K562 (cell line): Measurements from ENCODE around the gene MFNG. TPM values are rescaled to one million over a fixed set of nuclear protein-coding genes. Genes with fewer than 3 reads are reported as not detected.

Experiments used
- ATAC-seq: fragments of 200-7000 bp; cut with Tn5 transposase; 3 replicates; pipeline ENCODE4 v1.9.1; 2020; ENCODE audit warnings: moderate library complexity
- BruUV-seq: library from RNA; stranded (reverse); fragments of 400-500 nt; replicated peaks from 2 replicates; lab custom pipeline; 2021; lab: Mats Ljungman, UMichigan
- CTCF ChIA-PET: fragments of 300-600 bp; formaldehyde crosslinking; extraction: SDS; loops from one replicate; lab custom pipeline; 2021; ENCODE audit warnings: low intra/inter-chr PET ratio; lab: Yijun Ruan, JAX
- POLR2A ChIA-PET: fragments of 300-600, 350-650 bp; sonication (Branson Sonifier 250); formaldehyde crosslinking; extraction: SDS; loops from one replicate; lab custom pipeline; 2021; ENCODE audit warnings: antibody characterized with exemption, inconsistent platforms; lab: Yijun Ruan, JAX
- DNase-seq, 4 experiments: peaks; one replicate each; pipeline versions ENCODE4 v3.0.0 to v3.0.0-alpha.2; 2011 to 2018; ENCODE audit warnings: low spot score in 3 of 4, mixed read lengths in 3 of 4; ENCODE audit errors: extremely low read depth in 1 of 4
- FAIRE-seq: peaks from 2 replicates; lab custom pipeline; 2011; peaks lifted over from hg19 to GRCh38; lab: Jason Lieb, UNC
- H2AFZ ChIP-seq: 2 replicates; pipeline ENCODE4 v1.6.0; 2011; ENCODE audit warnings: low read depth, low read length, control low read depth, inconsistent platforms
- H3K27ac ChIP-seq: fragments of 200-600 bp; 3 replicates; pipeline ENCODE4 v1.8.0; 2011; ENCODE audit warnings: low read depth, mild to moderate bottlenecking, control low read depth, inconsistent platforms, low read length, moderate library complexity, mixed read lengths; ENCODE audit errors: extremely low read depth
- H3K27me3 ChIP-seq, 2 experiments: fragments of 300-600 bp in 1 of 2; 2 replicates in 1 of 2; 3 replicates in 1 of 2; pipeline versions ENCODE4 v1.6.0 to v1.8.0; 2011; ENCODE audit warnings: inconsistent platforms in 2 of 2, low read length in 2 of 2, mild to moderate bottlenecking in 1 of 2, mixed read lengths in 1 of 2, moderate library complexity in 1 of 2; ENCODE audit not compliant: control insufficient read depth in 2 of 2, insufficient read depth in 2 of 2
- H3K36me3 ChIP-seq: fragments of 300-600 bp; 3 replicates; pipeline ENCODE4 v1.8.0; 2011; ENCODE audit warnings: mild to moderate bottlenecking, low read length, inconsistent platforms; ENCODE audit not compliant: control insufficient read depth, insufficient read depth
- H3K4me1 ChIP-seq, 2 experiments: fragments of 200-600 bp in 1 of 2; replicated peaks in 1 of 2; 2 replicates in 1 of 2; 3 replicates in 1 of 2; pipeline versions ENCODE4 v1.5.1 to v1.8.0; 2011; ENCODE audit warnings: inconsistent platforms in 2 of 2, low read length in 2 of 2, mild to moderate bottlenecking in 1 of 2, mixed read lengths in 1 of 2, moderate library complexity in 1 of 2; ENCODE audit not compliant: control insufficient read depth in 2 of 2, insufficient read depth in 2 of 2
- H3K4me2 ChIP-seq: 2 replicates; pipeline ENCODE4 v1.6.1; 2011; ENCODE audit warnings: low read length, control low read depth, inconsistent platforms, mixed read lengths; ENCODE audit not compliant: insufficient read depth
- H3K4me3 ChIP-seq: fragments of 200-600 bp; sonication (generic), shearing (Covaris generic); 2 replicates; pipeline ENCODE4 v1.5.1; 2016; ENCODE audit warnings: control low read depth, inconsistent platforms
- H3K79me2 ChIP-seq: fragments of 200-600 bp; 3 replicates; pipeline ENCODE4 v1.8.0; 2011; ENCODE audit warnings: low read length, inconsistent platforms; ENCODE audit not compliant: control insufficient read depth, insufficient read depth
- H3K9ac ChIP-seq, 2 experiments: 2 replicates each; pipeline versions ENCODE4 v1.6.0 to v1.6.1; 2011; ENCODE audit warnings: low read depth in 2 of 2, low read length in 2 of 2, control low read depth in 1 of 2, inconsistent platforms in 1 of 2, mild to moderate bottlenecking in 1 of 2, mixed read lengths in 1 of 2; ENCODE audit not compliant: insufficient read depth in 1 of 2
- H3K9me1 ChIP-seq: one replicate; pipeline ENCODE4 v1.6.0; 2011; ENCODE audit warnings: inconsistent platforms, mild to moderate bottlenecking, low read length, moderate library complexity; ENCODE audit not compliant: control insufficient read depth, insufficient read depth
- H3K9me3 ChIP-seq: replicated peaks from 2 replicates; pipeline ENCODE4 v1.5.1; 2011; ENCODE audit warnings: low read depth, low read length, inconsistent platforms; ENCODE audit not compliant: control insufficient read depth, insufficient read depth
- H4K20me1 ChIP-seq: replicated peaks from 2 replicates; pipeline ENCODE4 v1.6.1; 2011; ENCODE audit warnings: low read length, inconsistent platforms, mixed read lengths; ENCODE audit not compliant: control insufficient read depth, insufficient read depth
- ARID3B ChIP-seq: fragments of 250-450 bp; sonication (Bioruptor Pico); IDR thresholded peaks from 2 replicates; pipeline ENCODE4 v1.4.0; 2020; ENCODE audit warnings: borderline replicate concordance
- BRCA1 ChIP-seq, 2 experiments: fragments of 450-650 bp in 1 of 2; sonication (generic) in 1 of 2; formaldehyde crosslinking in 1 of 2; IDR thresholded peaks; 2 replicates each; pipeline versions ENCODE4 v1.5.0 to v1.6.1; 2017 to 2020; ENCODE audit warnings: mild to moderate bottlenecking in 1 of 2, missing genetic modification reagents in 1 of 2
- CHD1 ChIP-seq: fragments of 200-600 bp; sonication (generic); IDR thresholded peaks from one replicate; pipeline ENCODE4 v1.6.1; 2012; ENCODE audit warnings: mild to moderate bottlenecking, moderate library complexity, low read length, inconsistent platforms
- HNRNPL ChIP-seq: fragments of 200-400 bp; formaldehyde crosslinking; IDR thresholded peaks from 2 replicates; pipeline ENCODE4 v1.6.1; 2017; ENCODE audit warnings: low read depth, mild to moderate bottlenecking, low read length
- PHF21A ChIP-seq: fragments of 450-650 bp; IDR thresholded peaks from 2 replicates; pipeline ENCODE4 v1.6.1; 2017; ENCODE audit warnings: low read depth, borderline replicate concordance
- RBBP5 ChIP-seq: fragments of 200-600 bp; sonication (generic); IDR thresholded peaks from 2 replicates; pipeline ENCODE4 v1.6.1; 2012; ENCODE audit warnings: borderline replicate concordance, mild to moderate bottlenecking, low read length, control low read depth, inconsistent platforms; ENCODE audit not compliant: insufficient read depth, poor library complexity, severe bottlenecking
- TOE1 ChIP-seq, 2 experiments: fragments of 450-650 bp in 1 of 2; sonication (generic) in 1 of 2; formaldehyde crosslinking in 1 of 2; IDR thresholded peaks; 2 replicates each; pipeline versions ENCODE4 v1.7.1 to v1.8.0; 2016 to 2022; ENCODE audit warnings: borderline replicate concordance in 2 of 2, mild to moderate bottlenecking in 2 of 2, antibody characterized with exemption in 1 of 2, inconsistent platforms in 1 of 2, low read depth in 1 of 2, missing genetic modification reagents in 1 of 2, moderate library complexity in 1 of 2
- WHSC1 ChIP-seq: IDR thresholded peaks from one replicate; pipeline ENCODE4 v1.6.1; 2012; ENCODE audit warnings: low read length, control low read depth, inconsistent platforms
- XRCC5 ChIP-seq: fragments of 200-400 bp; formaldehyde crosslinking; IDR thresholded peaks from 2 replicates; pipeline ENCODE4 v1.6.1; 2017; ENCODE audit warnings: low read depth, mild to moderate bottlenecking, low read length
- ZBED1 ChIP-seq: IDR thresholded peaks from 2 replicates; pipeline ENCODE4 v1.6.1; 2014
- ZBTB12 ChIP-seq: fragments of 250-450 bp; sonication (Bioruptor Pico); IDR thresholded peaks from 2 replicates; pipeline ENCODE4 v1.4.0; 2020
- WGBS: fragments of 100-300 bp; shearing (Covaris generic); methylation state at CpG from one replicate; pipeline ENCODE4 v1.1.6; 2016; ENCODE audit warnings: low coverage, mixed read lengths; ENCODE audit not compliant: insufficient coverage; ENCODE audit errors: missing lambda C conversion rate; 5-methylcytosine and 5-hydroxymethylcytosine counted together
- in situ Hi-C: fragments of 300-500 bp; cut with MboI; formaldehyde crosslinking; loops from 4 replicates; pipeline ENCODE4 v1.15.0; 2018; ENCODE audit warnings: inconsistent platforms, mixed read lengths
- intact Hi-C: fragments of 100-400 bp; cut with micrococcal nuclease; formaldehyde crosslinking; loops from 2 replicates; pipeline ENCODE4 v1.14.2; 2022
- polyA plus RNA-seq, 8 experiments: library from polyadenylated mRNA; depleted of rRNA in 4 of 8; stranded (reverse) in 5 of 8; unstranded in 3 of 8; fragments of >200 nt; fragmentation: Nextera tagmentation in 2 of 8; fragmentation: Illumina TruSeq in 1 of 8; extraction: Ambion mirVana in 2 of 8; extraction: Trizol in 1 of 8; gene quantifications; 2 replicates each; pipeline versions ENCODE4 v1.2.1 to v1.2.3, GENCODE V29; 2011 to 2014; ENCODE audit warnings: inconsistent platforms in 1 of 8, missing spikeins in 1 of 8
- total RNA-seq, 7 experiments: library from RNA; depleted of rRNA in 6 of 7; stranded (reverse); fragments of >200 nt in 6 of 7; fragmentation: Illumina TruSeq in 2 of 7; extraction: Trizol in 2 of 7; gene quantifications; 2 replicates each; pipeline versions ENCODE4 v1.2.1 to v1.2.3, GENCODE V29; 2011 to 2021; ENCODE audit warnings: low replicate concordance in 1 of 7
- TF ChIP-seq, protein P1 (sequence below), 2 experiments: fragments of 450-650 bp; IDR thresholded peaks; 2 replicates each; pipeline ENCODE4 v1.6.1; 2016
- TF ChIP-seq, protein P2 (sequence below): fragments of 250-450 bp; sonication (Bioruptor Pico); IDR thresholded peaks from 2 replicates; pipeline ENCODE4 v1.8.0; 2022; ENCODE audit warnings: inconsistent platforms, mild to moderate bottlenecking, moderate library complexity, borderline replicate concordance

The MFNG gene
- total and polyA plus RNA-seq, 9 of the 15 experiments (the other 6 are each of a cell fraction or from before 2014, with no cell fraction given) = 0.13 to 0.73 (median 0.38) TPM; not detected in 4

GRCh38 chr22:37439347-37439746, 46.8 kb downstream of the MFNG start:
- Histone ChIP-seq H4K20me1 (no peaks in the 10 kb centered on the region), H3K27ac (no peak overlapping the region), H3K9me3 (no peaks in the 10 kb centered on the region), H3K79me2 (no peaks in the 10 kb centered on the region), H3K9ac (no peak overlapping the region), H3K4me3 (no peak overlapping the region), H2AFZ (no peak overlapping the region), H3K4me1 (no peaks in the 10 kb centered on the region), H3K27me3 (peaks cover 0 to 29% of the 10 kb centered on the region in 2 experiments; a peak in 2 of 5 replicates), H3K9me1 (no peaks in the 10 kb centered on the region), H3K36me3 (no peaks in the 10 kb centered on the region), H3K4me2 (no peak overlapping the region)
- FAIRE-seq (no peak), ATAC-seq (no peak), DNase-seq (no peak)
- TF ChIP-seq ARID3B (no peak), HNRNPL (no peak), CHD1 (no peak), XRCC5 (no peak), TOE1 (IDR thresholded peaks at IDR 0.05; ENCODE audit: borderline replicate concordance) (no peak), TOE1 (CRISPR knock-in tag; IDR thresholded peaks at IDR 0.05; ENCODE audit: borderline replicate concordance, low read depth) (no peak), ZBTB12 (no peak), RBBP5 (no peak), ZBED1 (no peak), WHSC1 (no peak), BRCA1 (IDR thresholded peaks at IDR 0.05) (no peak), BRCA1 (CRISPR knock-in tag; IDR thresholded peaks at IDR 0.05) (no peak), PHF21A (no peak)
- TF ChIP-seq, protein P1, sequence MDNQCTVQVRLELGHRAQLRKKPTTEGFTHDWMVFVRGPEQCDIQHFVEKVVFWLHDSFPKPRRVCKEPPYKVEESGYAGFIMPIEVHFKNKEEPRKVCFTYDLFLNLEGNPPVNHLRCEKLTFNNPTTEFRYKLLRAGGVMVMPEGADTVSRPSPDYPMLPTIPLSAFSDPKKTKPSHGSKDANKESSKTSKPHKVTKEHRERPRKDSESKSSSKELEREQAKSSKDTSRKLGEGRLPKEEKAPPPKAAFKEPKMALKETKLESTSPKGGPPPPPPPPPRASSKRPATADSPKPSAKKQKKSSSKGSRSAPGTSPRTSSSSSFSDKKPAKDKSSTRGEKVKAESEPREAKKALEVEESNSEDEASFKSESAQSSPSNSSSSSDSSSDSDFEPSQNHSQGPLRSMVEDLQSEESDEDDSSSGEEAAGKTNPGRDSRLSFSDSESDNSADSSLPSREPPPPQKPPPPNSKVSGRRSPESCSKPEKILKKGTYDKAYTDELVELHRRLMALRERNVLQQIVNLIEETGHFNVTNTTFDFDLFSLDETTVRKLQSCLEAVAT (IDR thresholded peaks at IDR 0.05) = no peak
- TF ChIP-seq, protein P2, sequence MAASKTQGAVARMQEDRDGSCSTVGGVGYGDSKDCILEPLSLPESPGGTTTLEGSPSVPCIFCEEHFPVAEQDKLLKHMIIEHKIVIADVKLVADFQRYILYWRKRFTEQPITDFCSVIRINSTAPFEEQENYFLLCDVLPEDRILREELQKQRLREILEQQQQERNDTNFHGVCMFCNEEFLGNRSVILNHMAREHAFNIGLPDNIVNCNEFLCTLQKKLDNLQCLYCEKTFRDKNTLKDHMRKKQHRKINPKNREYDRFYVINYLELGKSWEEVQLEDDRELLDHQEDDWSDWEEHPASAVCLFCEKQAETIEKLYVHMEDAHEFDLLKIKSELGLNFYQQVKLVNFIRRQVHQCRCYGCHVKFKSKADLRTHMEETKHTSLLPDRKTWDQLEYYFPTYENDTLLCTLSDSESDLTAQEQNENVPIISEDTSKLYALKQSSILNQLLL (CRISPR knock-in tag) = no peak
- intact Hi-C loops = no loop called here
- CTCF ChIA-PET = no interaction called here
- in situ Hi-C loops = no loop called here
- 0% methylated on average over 5 of the region's 5 CpGs for WGBS
- BruUV-seq = no TSS peak
- POLR2A ChIA-PET = no interaction called here
